ENCODE results near the gene IARS2.
"Not testable (repeated sequence)": the region's sequence is repeated elsewhere in the genome, so short reads cannot be mapped to it uniquely, and the experiment has no call there.

Gene IARS2

DNA sequence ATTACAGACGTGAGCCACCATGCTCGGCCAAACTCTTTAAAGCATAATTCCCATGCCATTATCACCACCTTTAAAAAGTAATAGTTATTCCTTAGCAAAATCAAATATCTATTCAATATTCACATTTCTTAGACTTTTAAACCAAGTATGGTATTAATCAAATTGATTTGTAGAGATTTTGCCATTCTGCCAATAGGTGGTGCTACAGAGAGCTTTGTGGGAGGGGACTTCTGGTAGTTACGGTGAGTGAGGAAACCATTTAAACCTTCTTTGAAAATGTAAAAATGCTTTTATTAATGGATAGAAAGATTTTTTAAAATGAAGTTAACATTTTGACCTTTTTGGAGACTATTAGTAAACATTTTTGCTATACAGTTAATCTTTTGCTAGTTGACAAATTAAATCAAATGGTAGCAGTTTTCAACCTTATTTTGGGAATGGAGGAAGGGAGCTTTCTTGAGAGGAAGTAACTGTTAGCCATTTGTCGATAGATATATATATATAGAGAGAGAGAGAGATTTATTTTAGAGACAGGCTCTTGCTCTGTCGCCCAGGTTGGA lies 19.3 kb downstream of the IARS2 start:
- peak; percentile 69 for DNase-seq

DNA sequence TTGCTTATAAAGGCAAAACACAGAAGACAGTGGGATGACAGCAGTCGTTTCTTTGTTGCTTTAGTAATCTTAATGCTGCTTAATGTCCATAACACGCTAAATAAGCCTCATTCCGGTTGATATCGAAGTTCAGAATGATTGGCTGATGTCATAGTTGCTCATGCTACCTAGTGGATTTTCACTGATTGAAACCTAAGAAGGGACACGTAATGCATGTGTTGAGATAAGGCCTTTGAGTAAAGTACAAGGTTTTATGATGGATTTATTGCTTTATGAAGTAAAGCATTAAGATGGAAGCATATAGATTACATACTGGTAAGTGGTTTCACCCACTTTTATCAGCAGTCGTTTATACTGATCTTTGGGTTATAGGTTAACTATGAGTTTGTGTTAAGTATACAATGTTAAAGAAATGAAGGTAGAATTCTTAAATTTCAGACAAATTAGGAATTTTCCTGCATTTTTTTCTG lies 25.1 kb downstream of the IARS2 start:
- DNase-seq = no peak

DNA sequence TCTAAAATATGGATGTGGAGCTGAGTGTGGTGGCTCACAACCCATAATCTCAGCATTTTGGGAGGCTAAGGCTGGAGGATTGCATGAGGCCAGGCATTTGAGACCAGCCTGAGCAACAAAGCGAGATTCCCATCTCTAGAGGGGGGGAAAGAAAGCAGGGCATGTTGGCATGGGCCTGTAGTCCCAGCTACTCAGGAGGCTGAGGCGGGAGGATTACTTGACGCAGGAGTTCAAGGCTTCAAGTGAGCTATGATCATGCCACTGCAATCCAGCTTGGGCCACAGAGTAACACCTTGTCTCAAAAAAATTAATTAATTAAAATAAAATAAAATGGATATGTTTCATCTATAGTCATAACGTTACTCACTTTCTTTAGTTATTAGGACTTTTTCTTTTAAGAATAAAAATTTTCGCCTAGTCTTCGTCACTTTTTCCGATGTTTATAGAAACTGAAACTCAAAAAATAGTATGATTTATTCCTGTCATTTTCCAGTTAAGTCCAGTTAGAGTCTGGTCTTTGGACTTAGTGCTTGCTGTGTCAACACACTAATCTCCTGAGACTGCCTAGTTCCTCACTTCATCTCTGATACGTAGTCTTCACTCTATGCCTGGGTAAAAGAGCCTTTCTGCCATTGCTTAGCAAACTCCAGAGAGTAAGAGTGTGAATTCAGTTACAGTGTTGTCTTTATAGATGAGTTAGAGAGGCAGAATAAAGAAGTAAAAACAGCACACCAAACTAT lies 28.0 kb downstream of the IARS2 start:
- DNase-seq = no peak

DNA sequence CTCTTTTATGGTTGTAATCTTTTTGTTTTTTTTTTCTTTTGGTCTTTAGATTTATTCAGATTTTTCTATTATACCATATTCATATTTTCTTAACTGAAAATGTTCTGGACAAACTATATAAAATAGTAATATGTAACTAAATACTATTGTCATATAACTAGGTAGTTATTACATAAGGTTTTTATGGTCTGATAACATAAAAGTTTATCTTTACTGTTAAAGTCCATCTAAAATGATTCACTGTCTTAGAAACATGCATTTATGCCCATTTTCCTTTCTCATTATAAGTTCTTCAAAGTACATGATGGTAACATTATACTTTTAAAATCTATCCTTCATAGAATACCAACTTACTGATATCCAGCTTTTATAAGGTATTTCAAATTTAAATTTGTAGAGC lies 29.1 kb downstream of the IARS2 start:
- no peak for DNase-seq

DNA sequence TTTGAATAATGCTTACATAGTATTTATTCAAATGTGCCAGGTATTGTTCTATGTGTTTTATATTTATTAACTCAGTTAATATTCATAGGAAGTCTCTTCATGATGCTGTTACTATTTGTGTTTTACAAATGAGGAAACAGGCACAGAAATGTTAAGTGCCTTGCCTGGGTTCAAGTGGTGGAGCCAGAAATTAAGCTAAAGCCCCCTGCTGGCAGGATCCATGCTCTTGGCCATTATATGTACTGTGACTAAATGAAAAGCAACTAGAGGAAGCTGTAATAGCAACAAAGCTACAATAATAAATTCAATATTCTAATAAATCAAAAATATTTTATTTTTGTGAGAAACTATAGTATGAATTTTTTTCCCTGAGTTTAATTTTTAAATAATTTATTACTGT lies 30.0 kb downstream of the IARS2 start:
- DNase-seq = peak; percentile 9

DNA sequence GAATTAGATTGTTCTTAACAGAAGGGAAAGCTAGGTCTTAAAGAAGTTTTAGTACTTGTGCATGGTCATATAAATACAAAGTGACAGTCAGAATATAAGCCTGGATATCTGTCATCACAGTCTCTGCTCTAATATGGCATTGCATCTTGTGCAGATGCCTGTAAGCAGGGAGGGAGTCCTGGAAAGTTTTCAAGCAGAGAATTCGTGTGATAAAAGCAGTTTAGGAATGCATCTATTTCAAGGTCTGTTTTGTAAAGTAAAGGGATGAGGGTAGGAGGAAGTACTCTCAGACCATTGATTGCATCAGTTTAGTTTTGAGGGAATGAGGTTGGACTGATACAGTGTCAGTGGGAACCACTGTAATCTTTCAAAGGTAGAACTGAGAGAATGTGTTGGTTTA lies 30.6 kb downstream of the IARS2 start:
- DNase-seq = no peak

DNA sequence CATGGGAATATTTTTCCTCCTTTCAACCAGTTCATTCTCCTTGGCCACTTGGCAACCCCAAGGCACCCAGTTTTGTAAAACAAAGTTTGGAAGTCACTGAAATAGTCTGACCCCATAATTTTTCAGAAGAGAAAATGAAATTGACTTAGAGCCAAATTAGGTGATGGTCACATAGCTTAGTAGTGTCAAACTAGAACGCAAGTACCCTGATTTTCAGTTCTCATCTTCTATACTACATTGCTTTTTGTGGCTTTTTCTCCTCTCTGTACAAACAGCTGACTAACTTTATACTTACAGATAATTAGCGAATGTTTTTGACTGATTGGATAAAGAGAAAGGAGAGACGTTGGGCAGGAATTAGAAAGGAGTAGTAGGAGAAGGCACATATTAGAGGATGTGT lies 33.1 kb downstream of the IARS2 start:
- DNase-seq = no peak

DNA sequence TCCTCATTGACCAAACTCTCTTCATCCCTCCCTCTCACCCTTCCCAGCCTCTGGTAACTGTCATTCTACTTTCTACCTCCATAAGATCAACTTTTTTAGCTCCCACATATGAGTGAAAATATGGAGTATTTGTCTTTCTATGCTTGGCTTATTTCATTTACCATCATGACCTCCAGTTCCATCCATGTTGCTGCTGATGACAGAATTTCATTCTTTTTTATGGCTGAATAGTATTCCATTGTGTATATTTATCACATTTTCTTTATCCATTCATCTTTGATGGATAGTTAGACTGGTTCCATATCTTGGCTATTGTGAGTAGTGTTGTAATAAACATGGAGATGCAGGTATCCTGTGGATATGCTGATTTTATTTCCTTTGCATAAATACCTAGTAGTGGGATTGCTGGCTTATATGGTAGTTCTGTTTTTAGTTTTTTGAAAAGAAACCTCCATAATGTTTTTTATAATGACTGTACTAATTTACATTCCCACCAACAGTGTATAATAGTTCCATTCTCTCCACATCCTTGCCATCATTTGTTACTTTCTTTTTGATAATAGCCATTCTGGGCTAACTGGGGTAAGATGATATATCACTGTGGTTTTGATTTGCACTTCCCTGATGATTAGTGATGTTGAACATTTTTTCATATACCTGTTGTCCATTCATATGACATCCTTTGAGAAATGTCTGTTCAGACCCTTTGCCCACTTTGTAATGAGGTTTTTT lies 35.7 kb downstream of the IARS2 start:
- DNase-seq = no peak

DNA sequence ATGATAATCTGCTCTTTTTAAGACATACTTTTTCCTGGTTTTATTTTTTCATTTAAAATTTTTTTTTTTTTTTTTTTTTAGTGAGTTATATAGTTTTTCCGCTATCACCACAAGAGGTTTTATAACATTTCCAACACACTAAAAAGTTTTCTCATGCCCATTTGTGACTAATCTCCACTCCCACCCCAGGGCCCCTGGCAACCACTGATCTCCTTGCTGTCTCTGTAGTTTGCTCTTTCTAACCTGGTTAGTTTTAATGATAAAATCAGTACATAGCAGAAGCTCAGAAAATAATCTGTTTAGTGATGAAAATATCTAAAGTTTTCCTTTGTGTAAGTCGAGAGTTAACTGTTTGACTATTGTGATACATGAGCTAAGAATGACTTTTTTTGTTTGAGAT lies 41.8 kb downstream of the IARS2 start:
- DNase-seq = no peak

DNA sequence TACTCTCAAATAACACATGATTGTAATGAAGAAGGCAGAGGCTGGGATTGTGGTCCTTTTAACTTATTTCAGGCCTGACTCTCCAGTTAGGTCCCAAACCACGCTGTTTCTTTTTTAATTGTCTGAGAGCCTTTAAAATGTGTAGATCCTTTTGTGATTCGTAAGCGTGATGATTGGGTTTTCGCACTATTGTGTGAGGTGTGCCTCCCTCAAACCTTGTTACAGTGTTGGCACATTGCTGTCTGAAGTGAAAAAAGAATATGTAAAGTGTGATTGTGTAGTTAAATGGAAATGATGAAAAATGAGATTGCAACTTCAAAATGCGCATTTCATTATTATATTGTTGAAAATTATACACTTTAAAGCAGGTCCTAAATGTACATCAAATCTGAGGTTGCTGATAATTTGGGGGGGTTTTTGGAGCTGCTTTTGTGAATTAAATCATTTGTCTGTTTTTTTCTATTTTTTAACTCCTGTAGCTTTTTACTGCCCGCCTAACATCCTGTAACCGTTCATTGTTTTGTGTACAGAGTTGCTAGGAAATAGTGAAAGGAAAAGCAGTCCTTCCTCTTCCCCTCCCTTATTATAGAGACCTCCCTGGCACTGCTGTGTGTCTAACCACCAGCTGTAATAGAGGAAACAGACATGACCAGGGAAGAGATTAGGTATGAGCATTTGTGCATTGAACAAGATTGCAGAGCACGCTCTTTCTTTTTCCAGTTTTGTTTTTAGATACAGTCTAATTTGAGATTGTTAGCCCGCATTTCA lies 43.3 kb downstream of the IARS2 start:
- DNase-seq = peak; percentile 55

DNA sequence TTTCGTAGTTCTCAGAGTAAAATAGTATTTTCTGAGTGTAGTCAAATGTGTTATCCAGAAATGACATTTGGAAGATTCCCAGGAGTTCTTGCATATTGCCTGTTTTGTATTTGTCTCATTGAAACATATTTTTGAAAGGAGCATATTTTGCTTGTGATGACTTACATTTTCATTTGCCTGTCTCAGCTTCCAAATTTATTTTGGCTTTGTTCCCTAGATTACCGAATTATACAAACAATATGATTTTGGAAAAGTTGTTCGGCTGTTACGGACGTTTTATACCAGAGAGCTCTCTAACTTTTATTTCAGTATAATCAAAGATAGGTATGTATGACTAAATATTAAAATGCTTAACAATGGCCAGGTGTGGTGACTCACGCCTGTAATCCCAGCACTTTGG lies 46.0 kb downstream of the IARS2 start:
- no peak for DNase-seq

DNA sequence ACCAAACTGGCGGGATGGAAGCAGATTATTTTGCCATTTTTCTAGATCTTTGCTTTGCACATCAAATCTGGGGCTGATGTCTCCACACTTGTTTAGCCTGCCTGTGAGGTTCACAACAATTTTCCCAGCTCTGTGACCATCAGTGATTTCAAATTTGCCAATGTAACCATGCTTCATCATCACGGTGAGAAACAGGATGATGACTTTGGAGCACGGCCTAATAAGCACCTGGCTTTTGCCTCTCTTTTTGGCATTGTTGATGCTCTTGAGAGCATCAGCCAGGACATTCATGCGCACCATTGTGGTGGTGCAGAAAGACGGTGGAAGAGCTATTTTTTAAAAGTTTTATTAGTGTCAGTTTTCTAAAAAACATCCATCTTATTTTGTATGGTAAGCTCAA lies 50.1 kb downstream of the IARS2 start:
- DNase-seq = no peak

DNA sequence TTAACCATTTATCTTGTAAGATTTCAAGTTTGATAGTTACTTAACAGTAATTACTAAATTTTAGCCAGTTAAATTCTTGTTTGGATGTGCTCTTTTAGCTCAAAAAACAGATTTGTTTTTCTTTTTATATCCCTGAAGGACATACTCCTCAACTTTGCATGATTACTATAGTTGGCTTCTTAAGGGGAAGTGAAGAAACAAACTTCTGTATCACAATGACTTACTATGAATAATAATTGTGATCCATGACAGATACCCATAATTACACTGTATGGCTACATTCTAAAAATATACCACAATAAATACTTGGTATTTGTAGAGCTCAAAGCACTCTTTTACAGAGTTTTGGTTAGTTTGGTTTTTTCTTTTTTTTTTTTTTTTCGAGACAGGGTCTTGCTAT lies 55.8 kb downstream of the IARS2 start:
- DNase-seq = no peak

DNA sequence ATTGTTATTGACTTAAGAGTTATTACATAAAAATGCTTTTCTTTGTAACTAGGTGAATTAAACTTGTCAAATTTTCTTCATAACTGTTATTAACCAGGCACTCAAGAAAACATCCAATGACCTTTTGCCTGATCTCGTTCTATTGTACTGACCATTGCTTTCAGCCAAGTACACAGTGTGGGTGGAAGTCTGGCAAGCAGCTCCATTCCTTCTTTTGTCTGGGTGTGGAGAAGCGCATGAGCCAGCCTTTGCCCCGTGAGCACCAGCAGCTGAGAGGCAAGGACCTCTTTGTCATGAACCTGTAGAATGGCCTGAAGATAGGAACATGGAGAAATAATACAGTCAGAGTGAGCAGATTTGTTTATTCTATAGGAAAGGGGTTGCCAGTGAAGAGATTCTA lies 57.5 kb downstream of the IARS2 start:
- no peak for DNase-seq

DNA sequence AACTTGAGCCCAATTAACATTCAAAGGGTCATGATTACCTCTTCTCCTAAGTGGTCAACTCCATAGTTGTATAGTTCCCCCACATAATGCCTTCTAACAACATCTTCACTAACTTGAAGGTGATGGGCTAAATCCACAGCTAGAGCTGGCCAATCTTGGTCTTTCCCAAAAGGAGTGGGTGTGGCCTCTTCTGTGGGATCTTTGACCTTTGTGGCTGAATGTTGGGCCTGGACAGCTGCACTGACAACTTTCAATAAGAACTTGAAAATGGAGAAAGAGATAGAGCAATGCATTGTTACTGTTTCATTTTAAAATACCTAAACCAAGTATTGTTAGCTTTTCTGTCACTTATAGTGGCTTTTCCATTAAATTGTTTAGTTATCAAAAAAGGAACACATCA lies 59.2 kb downstream of the IARS2 start:
- no peak for DNase-seq

DNA sequence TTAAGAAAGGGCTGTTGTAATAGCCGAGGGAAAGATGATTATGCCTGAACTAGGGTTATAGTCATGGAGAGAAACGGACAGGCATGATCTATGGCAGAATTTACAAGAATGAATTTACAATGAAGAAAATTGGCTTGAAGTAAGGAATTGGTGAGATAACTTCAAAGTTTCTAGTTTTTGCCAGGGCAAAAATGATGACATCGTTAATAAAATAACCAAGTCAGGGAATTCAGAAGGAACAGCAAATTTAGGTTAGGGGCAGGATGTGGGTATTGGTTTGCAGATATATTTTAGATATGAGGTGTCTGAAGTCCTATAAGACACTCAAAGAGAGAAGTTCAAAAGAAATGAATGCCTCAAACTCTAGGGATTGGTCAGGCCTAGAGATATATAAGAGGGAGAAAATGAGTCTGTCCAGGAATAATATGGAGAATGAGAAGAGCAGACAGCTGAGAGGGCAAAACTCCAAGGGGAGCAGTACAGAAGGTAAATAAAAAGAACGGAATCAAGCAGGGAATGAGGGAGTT lies 62.8 kb downstream of the IARS2 start:
- DNase-seq = no peak

DNA sequence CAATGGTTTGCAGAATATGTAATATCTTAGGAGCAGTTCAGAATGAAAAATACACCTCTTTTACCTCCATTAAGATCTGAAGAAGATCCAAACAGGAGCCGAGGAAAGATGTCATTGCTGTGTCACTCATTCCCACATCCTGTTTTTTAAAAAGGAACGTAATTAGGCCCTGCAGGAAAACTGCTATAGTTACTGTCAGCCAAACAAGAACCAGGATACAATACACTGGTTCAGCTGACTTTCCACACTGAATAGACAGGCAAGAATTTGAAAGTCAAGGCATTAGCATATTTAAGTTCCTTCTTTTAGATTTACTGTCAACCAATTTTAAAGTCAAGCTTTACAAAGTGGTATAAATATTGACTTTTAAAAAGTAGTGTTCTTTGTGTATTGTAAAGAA lies 63.8 kb downstream of the IARS2 start:
- DNase-seq = no peak

DNA sequence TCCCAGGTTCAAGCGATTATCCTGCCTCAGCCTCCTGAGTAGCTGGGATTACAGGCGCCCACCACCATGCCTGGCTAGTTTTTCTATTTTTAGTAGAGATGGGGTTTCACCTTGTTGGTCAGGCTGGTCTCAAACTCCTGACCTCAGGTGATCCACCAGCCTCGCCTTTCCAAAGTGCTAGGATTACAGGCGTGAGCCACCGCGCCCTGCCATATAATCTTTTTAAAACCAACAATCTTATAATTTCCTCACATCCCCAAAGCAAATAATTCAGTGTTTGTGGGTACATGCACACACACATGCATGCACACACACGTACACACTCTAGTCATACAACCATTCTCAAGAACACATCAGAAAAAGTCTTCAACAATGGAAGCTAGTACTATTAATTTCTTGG lies 64.6 kb downstream of the IARS2 start:
- not testable (repeated sequence) for DNase-seq

DNA sequence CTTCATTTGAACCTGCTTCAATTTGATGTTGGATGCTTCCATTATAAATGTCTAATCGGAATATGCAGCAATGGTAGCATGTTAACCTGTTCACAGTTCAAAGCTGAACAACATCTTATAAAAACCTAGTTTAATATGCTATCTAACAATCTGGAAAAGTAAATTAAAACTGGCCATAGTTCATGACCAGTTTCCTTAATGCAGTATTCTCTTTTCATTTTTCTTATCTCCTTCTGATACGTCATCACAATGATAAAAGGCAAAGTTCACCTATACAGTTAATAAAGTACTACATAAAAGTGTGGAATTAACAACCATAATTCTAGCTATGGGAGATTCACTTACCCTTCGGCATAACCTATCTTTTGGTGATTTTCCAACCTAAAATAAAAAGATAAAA lies 65.1 kb downstream of the IARS2 start:
- DNase-seq = no peak

DNA sequence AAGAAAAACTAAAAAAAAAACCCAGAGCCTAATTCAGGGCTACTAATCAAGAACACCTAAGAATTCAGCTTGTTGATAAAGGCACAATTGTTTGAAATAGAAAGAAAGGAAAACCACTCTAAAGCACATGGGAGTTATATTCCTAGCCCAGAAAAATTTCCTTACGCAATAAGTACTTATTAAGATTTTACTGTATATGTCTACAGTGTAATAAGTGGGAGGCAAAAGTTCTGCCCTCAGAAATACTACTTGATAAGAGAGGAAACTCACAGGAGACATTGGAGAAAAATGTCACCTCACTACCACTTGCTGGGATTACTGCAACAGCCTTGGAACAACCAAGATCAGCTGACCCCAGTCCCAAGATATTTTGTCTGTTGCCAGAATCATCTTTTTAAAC lies 66.1 kb downstream of the IARS2 start:
- no peak for DNase-seq

DNA sequence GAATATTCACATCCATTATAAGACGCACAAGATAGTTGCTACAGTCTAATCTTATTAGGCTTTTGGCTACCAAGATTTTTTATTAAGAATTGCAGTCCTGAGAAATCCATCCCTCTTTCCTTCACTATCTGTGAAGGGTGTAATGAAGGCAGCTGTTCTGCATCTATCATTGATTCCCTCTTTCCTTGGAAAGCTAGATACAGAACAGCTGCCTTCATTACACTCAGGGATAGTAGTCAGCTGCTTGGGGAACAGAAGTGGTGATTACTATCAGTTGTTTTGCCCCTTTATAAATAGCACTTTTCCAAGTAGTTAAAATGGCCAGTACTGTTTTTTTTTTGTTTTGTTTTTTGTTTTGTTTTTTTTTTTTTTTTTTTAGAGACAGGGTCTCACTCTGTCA lies 70.2 kb downstream of the IARS2 start:
- DNase-seq = no peak

DNA sequence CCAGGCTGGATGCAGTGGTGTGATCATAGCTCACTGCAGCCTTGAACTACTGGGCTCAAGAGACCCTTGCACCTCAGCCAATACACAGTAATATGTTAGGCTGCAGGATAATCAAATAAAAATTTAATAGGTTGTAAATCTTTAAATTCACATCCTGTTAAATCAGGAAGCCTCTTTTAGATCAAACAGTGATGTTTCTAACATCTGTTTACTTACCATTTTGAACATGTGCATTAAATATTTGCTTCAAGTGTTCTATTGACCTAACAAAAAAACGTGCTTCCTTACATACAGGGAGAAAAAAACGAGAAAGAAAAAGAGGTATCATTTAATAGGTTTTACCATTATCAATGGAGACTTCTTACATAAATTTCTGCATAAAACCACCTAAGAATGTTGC lies 70.6 kb downstream of the IARS2 start:
- DNase-seq = no peak

DNA sequence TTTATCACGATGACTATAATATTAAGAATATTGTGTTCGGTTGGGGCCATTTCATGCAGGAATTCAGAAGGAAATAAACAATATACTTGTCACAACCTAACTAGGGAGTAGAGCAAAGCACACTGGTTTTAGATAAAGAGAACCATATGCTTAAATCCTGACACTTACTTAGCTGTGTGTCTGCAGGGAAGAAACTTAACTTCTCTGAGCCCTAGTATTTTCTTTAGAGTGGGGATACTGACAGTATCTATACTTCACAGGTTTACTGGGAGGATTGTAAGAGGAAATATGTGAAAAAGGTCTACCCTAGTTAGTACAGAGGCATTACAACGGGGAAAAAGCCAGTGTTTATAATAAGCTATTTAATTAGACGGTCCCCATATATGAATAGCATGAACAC lies 72.9 kb downstream of the IARS2 start:
- no peak for DNase-seq
